HepG2 (cell line): ENCODE data around the gene SMPD2. TPM values are rescaled to one million over a fixed set of nuclear protein-coding genes. Genes with fewer than 3 reads are reported as not detected.
A peak's percentile ranks its signal among the peaks of the same experiment; 100 is the strongest.

Experiments
- HNRNPLL ChIP-seq: fragments of 200-400 bp; formaldehyde crosslinking; IDR thresholded peaks from 2 replicates; pipeline ENCODE4 v1.6.1; 2017; ENCODE audit warnings: mild to moderate bottlenecking, low read depth, low read length; ENCODE audit not compliant: poor library complexity, severe bottlenecking
- MIER2 ChIP-seq: IDR thresholded peaks from 2 replicates; pipeline ENCODE4 v1.6.1; 2016; ENCODE audit warnings: missing biosample characterization, missing genetic modification reagents
- MTA1 ChIP-seq: sonication (generic); formaldehyde crosslinking; IDR thresholded peaks from 2 replicates; pipeline ENCODE4 v1.4.0; 2020; ENCODE audit warnings: missing genetic modification reagents, mild to moderate bottlenecking, borderline replicate concordance
- PRDM10 ChIP-seq: sonication (generic); formaldehyde crosslinking; IDR thresholded peaks from 2 replicates; pipeline ENCODE4 v1.4.0; 2020; ENCODE audit warnings: low read depth, missing genetic modification reagents
- RBAK ChIP-seq: sonication (generic); formaldehyde crosslinking; IDR thresholded peaks from 2 replicates; pipeline ENCODE4 v1.5.1; 2020; ENCODE audit warnings: mild to moderate bottlenecking, missing genetic modification reagents
- RFX3 ChIP-seq: IDR thresholded peaks from 2 replicates; pipeline ENCODE4 v1.6.1; 2016; ENCODE audit warnings: missing biosample characterization, missing genetic modification reagents
- ZC3H13 ChIP-seq: sonication (generic); formaldehyde crosslinking; IDR thresholded peaks from 2 replicates; pipeline ENCODE4 v1.8.1; 2023; ENCODE audit warnings: mild to moderate bottlenecking, missing genetic modification reagents, moderate library complexity
- ZNF543 ChIP-seq: sonication (generic); formaldehyde crosslinking; IDR thresholded peaks from 2 replicates; pipeline ENCODE4 v1.4.0; 2020; ENCODE audit warnings: mild to moderate bottlenecking, missing genetic modification reagents
- ZNF572 ChIP-seq: sonication (generic); formaldehyde crosslinking; IDR thresholded peaks from 2 replicates; pipeline ENCODE4 v1.5.1; 2020; ENCODE audit warnings: mild to moderate bottlenecking, missing genetic modification reagents
- ZNF598 ChIP-seq: sonication (generic); formaldehyde crosslinking; IDR thresholded peaks from 2 replicates; pipeline ENCODE4 v1.5.1; 2020; ENCODE audit warnings: mild to moderate bottlenecking, missing genetic modification reagents, borderline replicate concordance
- ZNF784 ChIP-seq: sonication (generic); formaldehyde crosslinking; IDR thresholded peaks from 2 replicates; pipeline ENCODE4 v1.5.1; 2020; ENCODE audit warnings: missing genetic modification reagents, mild to moderate bottlenecking, borderline replicate concordance
- polyA plus RNA-seq, 8 experiments: library from polyadenylated mRNA; depleted of rRNA in 3 of 8; stranded (reverse) in 7 of 8; unstranded in 1 of 8; fragments of >200 nt; fragmentation: Illumina TruSeq in 4 of 8; extraction: Trizol in 4 of 8; gene quantifications; 2 replicates each; pipeline versions ENCODE4 v1.2.1 to v1.2.3, GENCODE V29; 2011 to 2016; ENCODE audit warnings: low read depth in 4 of 8, missing spikeins in 1 of 8, mixed read lengths in 1 of 8; ENCODE audit not compliant: insufficient read depth in 1 of 8
- total RNA-seq, 5 experiments: library from RNA; depleted of rRNA; stranded (reverse); fragments of >200 nt; fragmentation: Illumina TruSeq; extraction: Trizol; gene quantifications; 2 replicates each; pipeline ENCODE4 v1.2.3, GENCODE V29; 2016; ENCODE audit warnings: low read depth in 1 of 5
- TF ChIP-seq, protein P1 (sequence below): sonication (generic); formaldehyde crosslinking; IDR thresholded peaks from 2 replicates; pipeline ENCODE4 v1.5.1; 2020; ENCODE audit warnings: mild to moderate bottlenecking, missing genetic modification reagents, borderline replicate concordance
- TF ChIP-seq, protein P2 (sequence below): sonication (generic); formaldehyde crosslinking; IDR thresholded peaks from 2 replicates; pipeline ENCODE4 v1.4.0; 2020; ENCODE audit warnings: missing genetic modification reagents; ENCODE audit errors: not compliant biosample characterization
- TF ChIP-seq, protein P3 (sequence below): sonication (generic); formaldehyde crosslinking; IDR thresholded peaks from 2 replicates; pipeline ENCODE4 v1.4.0; 2020; ENCODE audit warnings: missing genetic modification reagents

The SMPD2 gene
- total and polyA plus RNA-seq, 2 of the 13 experiments (the other 11 are each of a cell fraction or from before 2014, with no cell fraction given): 5.9 to 10.6 TPM

DNA sequence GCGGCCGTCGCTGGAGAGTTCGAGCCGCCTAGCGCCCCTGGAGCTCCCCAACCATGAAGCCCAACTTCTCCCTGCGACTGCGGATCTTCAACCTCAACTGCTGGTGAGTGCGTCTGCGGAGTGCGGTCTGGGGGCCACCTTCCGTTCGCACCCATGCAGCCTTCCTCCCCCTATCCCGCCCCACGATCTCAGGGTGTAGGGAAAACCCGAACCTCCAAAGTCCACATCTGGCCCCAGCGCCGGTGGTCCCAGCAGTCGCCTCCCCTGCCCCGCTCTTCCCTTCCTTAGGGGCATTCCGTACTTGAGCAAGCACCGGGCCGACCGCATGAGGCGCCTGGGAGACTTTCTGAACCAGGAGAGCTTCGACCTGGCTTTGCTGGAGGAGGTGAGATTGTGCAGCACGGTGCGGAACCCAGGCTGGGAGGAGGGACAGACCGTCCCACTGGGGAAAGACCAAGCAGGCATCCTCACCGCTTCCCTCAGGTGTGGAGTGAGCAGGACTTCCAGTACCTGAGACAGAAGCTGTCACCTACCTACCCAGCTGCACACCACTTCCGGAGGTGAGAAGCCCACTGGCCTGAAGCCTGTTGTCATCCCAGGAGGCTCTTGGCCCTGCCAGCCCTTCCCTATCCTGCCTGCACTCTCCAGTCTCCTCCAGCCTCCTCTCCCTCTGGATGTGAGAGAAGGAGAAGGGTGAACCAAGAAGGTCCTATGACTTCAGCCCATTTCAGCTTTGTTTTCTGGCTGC, 719 bp downstream of the SMPD2 start (continued):
- TF ChIP-seq, protein P1, sequence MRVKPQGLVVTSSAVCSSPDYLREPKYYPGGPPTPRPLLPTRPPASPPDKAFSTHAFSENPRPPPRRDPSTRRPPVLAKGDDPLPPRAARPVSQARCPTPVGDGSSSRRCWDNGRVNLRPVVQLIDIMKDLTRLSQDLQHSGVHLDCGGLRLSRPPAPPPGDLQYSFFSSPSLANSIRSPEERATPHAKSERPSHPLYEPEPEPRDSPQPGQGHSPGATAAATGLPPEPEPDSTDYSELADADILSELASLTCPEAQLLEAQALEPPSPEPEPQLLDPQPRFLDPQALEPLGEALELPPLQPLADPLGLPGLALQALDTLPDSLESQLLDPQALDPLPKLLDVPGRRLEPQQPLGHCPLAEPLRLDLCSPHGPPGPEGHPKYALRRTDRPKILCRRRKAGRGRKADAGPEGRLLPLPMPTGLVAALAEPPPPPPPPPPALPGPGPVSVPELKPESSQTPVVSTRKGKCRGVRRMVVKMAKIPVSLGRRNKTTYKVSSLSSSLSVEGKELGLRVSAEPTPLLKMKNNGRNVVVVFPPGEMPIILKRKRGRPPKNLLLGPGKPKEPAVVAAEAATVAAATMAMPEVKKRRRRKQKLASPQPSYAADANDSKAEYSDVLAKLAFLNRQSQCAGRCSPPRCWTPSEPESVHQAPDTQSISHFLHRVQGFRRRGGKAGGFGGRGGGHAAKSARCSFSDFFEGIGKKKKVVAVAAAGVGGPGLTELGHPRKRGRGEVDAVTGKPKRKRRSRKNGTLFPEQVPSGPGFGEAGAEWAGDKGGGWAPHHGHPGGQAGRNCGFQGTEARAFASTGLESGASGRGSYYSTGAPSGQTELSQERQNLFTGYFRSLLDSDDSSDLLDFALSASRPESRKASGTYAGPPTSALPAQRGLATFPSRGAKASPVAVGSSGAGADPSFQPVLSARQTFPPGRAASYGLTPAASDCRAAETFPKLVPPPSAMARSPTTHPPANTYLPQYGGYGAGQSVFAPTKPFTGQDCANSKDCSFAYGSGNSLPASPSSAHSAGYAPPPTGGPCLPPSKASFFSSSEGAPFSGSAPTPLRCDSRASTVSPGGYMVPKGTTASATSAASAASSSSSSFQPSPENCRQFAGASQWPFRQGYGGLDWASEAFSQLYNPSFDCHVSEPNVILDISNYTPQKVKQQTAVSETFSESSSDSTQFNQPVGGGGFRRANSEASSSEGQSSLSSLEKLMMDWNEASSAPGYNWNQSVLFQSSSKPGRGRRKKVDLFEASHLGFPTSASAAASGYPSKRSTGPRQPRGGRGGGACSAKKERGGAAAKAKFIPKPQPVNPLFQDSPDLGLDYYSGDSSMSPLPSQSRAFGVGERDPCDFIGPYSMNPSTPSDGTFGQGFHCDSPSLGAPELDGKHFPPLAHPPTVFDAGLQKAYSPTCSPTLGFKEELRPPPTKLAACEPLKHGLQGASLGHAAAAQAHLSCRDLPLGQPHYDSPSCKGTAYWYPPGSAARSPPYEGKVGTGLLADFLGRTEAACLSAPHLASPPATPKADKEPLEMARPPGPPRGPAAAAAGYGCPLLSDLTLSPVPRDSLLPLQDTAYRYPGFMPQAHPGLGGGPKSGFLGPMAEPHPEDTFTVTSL (CRISPR knock-in tag): no peak
- TF ChIP-seq RBAK (CRISPR knock-in tag): peak; percentile 17; the same call in 1 of the 2 replicates
- no peak for TF ChIP-seq ZC3H13 (CRISPR knock-in tag)
- no peak for TF ChIP-seq ZNF598 (CRISPR knock-in tag)
- TF ChIP-seq PRDM10 (CRISPR knock-in tag): peak; percentile 5; the same call in 1 of the 2 replicates
- TF ChIP-seq ZNF572: peak; percentile 2; the same call in 1 of the 2 replicates
- TF ChIP-seq MIER2 (CRISPR knock-in tag): 0 out of 2 replicates have a peak, but pooled peaks have one; percentile 17
- TF ChIP-seq HNRNPLL: peak; percentile 77
- TF ChIP-seq, protein P2, sequence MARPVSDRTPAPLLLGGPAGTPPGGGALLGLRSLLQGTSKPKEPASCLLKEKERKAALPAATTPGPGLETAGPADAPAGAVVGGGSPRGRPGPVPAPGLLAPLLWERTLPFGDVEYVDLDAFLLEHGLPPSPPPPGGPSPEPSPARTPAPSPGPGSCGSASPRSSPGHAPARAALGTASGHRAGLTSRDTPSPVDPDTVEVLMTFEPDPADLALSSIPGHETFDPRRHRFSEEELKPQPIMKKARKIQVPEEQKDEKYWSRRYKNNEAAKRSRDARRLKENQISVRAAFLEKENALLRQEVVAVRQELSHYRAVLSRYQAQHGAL (CRISPR knock-in tag): no peak
- no peak for TF ChIP-seq RFX3
- TF ChIP-seq ZNF543: no peak
- TF ChIP-seq MTA1: peak; percentile 82
- TF ChIP-seq ZNF784 (CRISPR knock-in tag): peak; percentile 81
- TF ChIP-seq, protein P3, sequence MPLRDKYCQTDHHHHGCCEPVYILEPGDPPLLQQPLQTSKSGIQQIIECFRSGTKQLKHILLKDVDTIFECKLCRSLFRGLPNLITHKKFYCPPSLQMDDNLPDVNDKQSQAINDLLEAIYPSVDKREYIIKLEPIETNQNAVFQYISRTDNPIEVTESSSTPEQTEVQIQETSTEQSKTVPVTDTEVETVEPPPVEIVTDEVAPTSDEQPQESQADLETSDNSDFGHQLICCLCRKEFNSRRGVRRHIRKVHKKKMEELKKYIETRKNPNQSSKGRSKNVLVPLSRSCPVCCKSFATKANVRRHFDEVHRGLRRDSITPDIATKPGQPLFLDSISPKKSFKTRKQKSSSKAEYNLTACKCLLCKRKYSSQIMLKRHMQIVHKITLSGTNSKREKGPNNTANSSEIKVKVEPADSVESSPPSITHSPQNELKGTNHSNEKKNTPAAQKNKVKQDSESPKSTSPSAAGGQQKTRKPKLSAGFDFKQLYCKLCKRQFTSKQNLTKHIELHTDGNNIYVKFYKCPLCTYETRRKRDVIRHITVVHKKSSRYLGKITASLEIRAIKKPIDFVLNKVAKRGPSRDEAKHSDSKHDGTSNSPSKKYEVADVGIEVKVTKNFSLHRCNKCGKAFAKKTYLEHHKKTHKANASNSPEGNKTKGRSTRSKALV (CRISPR knock-in tag): no peak
